NCI-H187 (cell line): ENCODE results near the gene MAPK8IP3.
"Not testable (repeated sequence)": the region's sequence is repeated elsewhere in the genome, so short reads cannot be mapped to it uniquely, and the experiment has no call there.

Experiments
- DNase-seq, 2 experiments: peaks; one replicate each; lab custom pipeline; 2025; lab: John Stamatoyannopoulos, UW

The MAPK8IP3 gene

GRCh38 chr16:1786242-1787055 lies 80.5 kb downstream of the MAPK8IP3 start:
- DNase-seq: no peak

- no peak for DNase-seq
These were observed 81.0 kb downstream of the MAPK8IP3 start for GRCh38 chr16:1787056-1787321.

- DNase-seq: no peak
These were observed 81.5 kb downstream of the MAPK8IP3 start for GRCh38 chr16:1787322-1788094.

GRCh38 chr16:1788095-1788707 lies 82.2 kb downstream of the MAPK8IP3 start:
- no peak for DNase-seq

- DNase-seq: no peak
These were observed 82.7 kb downstream of the MAPK8IP3 start for GRCh38 chr16:1788708-1789100.

GRCh38 chr16:1789643-1790045 lies 83.6 kb downstream of the MAPK8IP3 start:
- DNase-seq: no peak

GRCh38 chr16:1790261-1790610 lies 84.2 kb downstream of the MAPK8IP3 start:
- DNase-seq: no peak

- DNase-seq: no peak
These were observed 84.7 kb downstream of the MAPK8IP3 start for GRCh38 chr16:1790611-1791255.

- DNase-seq: no peak
These were observed 85.4 kb downstream of the MAPK8IP3 start for GRCh38 chr16:1791256-1791942.

- DNase-seq: no peak
These were observed 86.2 kb downstream of the MAPK8IP3 start for GRCh38 chr16:1791943-1792812.

- DNase-seq: no peak
These were observed 87.0 kb downstream of the MAPK8IP3 start for GRCh38 chr16:1792836-1793577.

GRCh38 chr16:1793578-1794220 lies 87.7 kb downstream of the MAPK8IP3 start, which contains the start of gene IGFALS:
IGFALS (minus strand) TSS chr16:1793705; CDS start chr16:1793652, 53 bp downstream.
- DNase-seq: no peak

GRCh38 chr16:1794221-1794871 lies 88.4 kb downstream of the MAPK8IP3 start:
- peak in 1 of 2 experiments; percentile 37 for DNase-seq

- DNase-seq: no peak
These were observed 89.1 kb downstream of the MAPK8IP3 start for GRCh38 chr16:1794908-1795666.

- not testable (repeated sequence) for DNase-seq
These were observed 93.3 kb downstream of the MAPK8IP3 start for GRCh38 chr16:1799263-1799662.

GRCh38 chr16:1800701-1801100 lies 94.7 kb downstream of the MAPK8IP3 start:
- DNase-seq: no peak

GRCh38 chr16:1807626-1808025 lies 101.6 kb downstream of the MAPK8IP3 start:
- no peak for DNase-seq

- DNase-seq: no peak
These were observed 102.7 kb downstream of the MAPK8IP3 start for GRCh38 chr16:1808691-1809090.
